ENCODE measurements around the gene AP3S2.

GRCh38 chr15:89783861-89784685, 109.7 kb downstream of the AP3S2 start:
- TF ChIP-seq USF2 (IDR thresholded peaks at IDR 0.05; ENCODE audit: low read depth, low read length), result no peak
- TF ChIP-seq CTCF (conservative IDR thresholded peaks at IDR 0.05; ENCODE audit: low read depth, low read length), result no peak
- TF ChIP-seq BHLHE40 (IDR thresholded peaks at IDR 0.05; ENCODE audit: low read depth, low read length), result no peak
- no peak for TF ChIP-seq RAD21 (IDR thresholded peaks at IDR 0.05; ENCODE audit: low read length)
- TF ChIP-seq CHD1 (IDR thresholded peaks at IDR 0.05; ENCODE audit: low read depth, low read length), result no peak
- TF ChIP-seq MAFK (IDR thresholded peaks at IDR 0.05; ENCODE audit: low read depth, low read length), result no peak
- TF ChIP-seq MXI1 (IDR thresholded peaks at IDR 0.05; ENCODE audit: borderline replicate concordance, low read depth, low read length), result no peak
- no peak for TF ChIP-seq POLR2A (IDR thresholded peaks at IDR 0.05; ENCODE audit: low read depth, low read length)
- TF ChIP-seq SMC3 (IDR thresholded peaks at IDR 0.05; ENCODE audit: low read depth, low read length), result no peak
- TF ChIP-seq NFE2L2 (IDR thresholded peaks at IDR 0.05; ENCODE audit: low read depth, low read length), result no peak
- TF ChIP-seq FOS (IDR thresholded peaks at IDR 0.05; ENCODE audit: low read depth, low read length), result no peak
- no peak for TF ChIP-seq CEBPB (IDR thresholded peaks at IDR 0.05; ENCODE audit: low read depth, low read length)
- no peak for TF ChIP-seq MAZ (IDR thresholded peaks at IDR 0.05; ENCODE audit: borderline replicate concordance, low read depth, low read length)
- no peak for TF ChIP-seq RCOR1 (IDR thresholded peaks at IDR 0.05; ENCODE audit: insufficient replicate concordance, low read length)
